GM23338 (cell line): ENCODE measurements around the gene NDRG3. TPM values are rescaled to one million over a fixed set of nuclear protein-coding genes. Genes with fewer than 3 reads are reported as not detected.

Experiments used
- ATAC-seq: fragments of 200-7000 bp; cut with Tn5 transposase; 3 replicates; pipeline ENCODE4 v1.9.1; 2020
- DNase-seq: peaks from one replicate; pipeline ENCODE4 v3.0.0-alpha.2; 2015; ENCODE audit warnings: low spot score
- H2AFZ ChIP-seq: fragments of 200-600 bp; sonication (generic); 2 replicates; pipeline ENCODE4 v1.8.0; 2016; ENCODE audit warnings: antibody characterized with exemption, mild to moderate bottlenecking, moderate library complexity
- H3F3A ChIP-seq: fragments of 200-600 bp; sonication (generic); replicated peaks from 2 replicates; pipeline ENCODE4 v1.8.0; 2017; ENCODE audit warnings: antibody characterized with exemption, mixed run types, low read depth
- H3K27ac ChIP-seq: fragments of 200-600 bp; sonication (generic); 2 replicates; pipeline ENCODE4 v1.6.1; 2016; ENCODE audit warnings: low read depth
- H3K27me3 ChIP-seq: fragments of 200-600 bp; sonication (generic); 2 replicates; pipeline ENCODE4 v1.8.0; 2016; ENCODE audit warnings: mild to moderate bottlenecking, mixed run types, moderate library complexity; ENCODE audit not compliant: insufficient read depth
- H3K36me3 ChIP-seq: fragments of 200-600 bp; sonication (generic); 2 replicates; pipeline ENCODE4 v1.8.0; 2016; ENCODE audit warnings: mild to moderate bottlenecking; ENCODE audit not compliant: insufficient read depth
- H3K4me1 ChIP-seq: fragments of 200-600 bp; sonication (generic); 2 replicates; pipeline ENCODE4 v1.8.0; 2016; ENCODE audit warnings: mild to moderate bottlenecking, moderate library complexity; ENCODE audit not compliant: insufficient read depth
- H3K4me2 ChIP-seq: fragments of 200-600 bp; sonication (generic); 2 replicates; pipeline ENCODE4 v1.7.1; 2017; ENCODE audit warnings: mixed run types
- H3K4me3 ChIP-seq: fragments of 200-600 bp; sonication (generic); 2 replicates; pipeline ENCODE4 v1.6.1; 2016; ENCODE audit warnings: mixed run types
- H3K79me2 ChIP-seq: fragments of 200-600 bp; sonication (generic); replicated peaks from 2 replicates; pipeline ENCODE4 v1.8.0; 2017; ENCODE audit warnings: mild to moderate bottlenecking; ENCODE audit not compliant: insufficient read depth
- H3K9me2 ChIP-seq: fragments of 200-600 bp; sonication (generic); 2 replicates; pipeline ENCODE4 v1.8.0; 2017; ENCODE audit not compliant: insufficient read depth
- H4K20me1 ChIP-seq: fragments of 200-600 bp; sonication (generic); replicated peaks from 2 replicates; pipeline ENCODE4 v1.8.0; 2017; ENCODE audit warnings: mild to moderate bottlenecking; ENCODE audit not compliant: insufficient read depth
- H3K27ac Mint-ChIP-seq: 2 replicates; pipeline ENCODE4 v1.8.0; 2020; ENCODE audit warnings: inconsistent platforms, mild to moderate bottlenecking, moderate library complexity, mixed read lengths
- H3K27me3 Mint-ChIP-seq: 3 replicates; pipeline ENCODE4 v1.8.0; 2022; ENCODE audit warnings: low read depth, mild to moderate bottlenecking, moderate library complexity, mixed read lengths, inconsistent platforms; ENCODE audit not compliant: insufficient read depth, poor library complexity
- H3K36me3 Mint-ChIP-seq: 3 replicates; pipeline ENCODE4 v1.8.0; 2021; ENCODE audit warnings: low read depth, mild to moderate bottlenecking, inconsistent platforms, moderate library complexity, mixed read lengths
- H3K4me1 Mint-ChIP-seq: 3 replicates; pipeline ENCODE4 v1.8.0; 2020; ENCODE audit warnings: mild to moderate bottlenecking, inconsistent platforms, mixed read lengths
- H3K4me3 Mint-ChIP-seq: 3 replicates; pipeline ENCODE4 v1.8.0; 2021; ENCODE audit warnings: moderate library complexity, mild to moderate bottlenecking, inconsistent platforms, mixed read lengths
- H3K9me3 Mint-ChIP-seq: 3 replicates; pipeline ENCODE4 v1.8.0; 2020; ENCODE audit warnings: moderate library complexity, mild to moderate bottlenecking, inconsistent platforms, mixed read lengths
- ETS1 ChIP-seq: IDR thresholded peaks from 2 replicates; pipeline ENCODE4 v1.6.1; 2016; ENCODE audit warnings: antibody characterized with exemption
- EZH2 ChIP-seq: fragments of 200-600 bp; sonication (generic); IDR thresholded peaks from one replicate; pipeline ENCODE4 v1.8.0; 2017; ENCODE audit warnings: antibody characterized with exemption, mild to moderate bottlenecking, low read depth; ENCODE audit not compliant: unreplicated experiment
- NANOG ChIP-seq: IDR thresholded peaks from 2 replicates; pipeline ENCODE4 v1.6.1; 2016; ENCODE audit warnings: antibody characterized with exemption, borderline replicate concordance
- POLR2AphosphoS5 ChIP-seq: IDR thresholded peaks from 2 replicates; pipeline ENCODE4 v1.6.1; 2016; ENCODE audit warnings: antibody characterized with exemption, low read depth
- REST ChIP-seq: IDR thresholded peaks from one replicate; pipeline ENCODE4 v1.6.1; 2018; ENCODE audit warnings: antibody characterized with exemption; ENCODE audit not compliant: unreplicated experiment
- STAT1 ChIP-seq: IDR thresholded peaks from one replicate; pipeline ENCODE4 v1.6.1; 2016; ENCODE audit warnings: antibody characterized with exemption; ENCODE audit not compliant: unreplicated experiment
- ZNF462 ChIP-seq: fragments of 250-450 bp; sonication (Bioruptor Pico); IDR thresholded peaks from 2 replicates; pipeline ENCODE4 v1.5.0; 2020; ENCODE audit warnings: mild to moderate bottlenecking, moderate library complexity
- polyA plus RNA-seq: library from polyadenylated mRNA; unstranded; fragments of >200 nt; fragmentation: Nextera tagmentation; extraction: Ambion mirVana; gene quantifications from 2 replicates; pipeline ENCODE4 v1.2.1, GENCODE V29; 2016
- total RNA-seq: library from RNA; depleted of rRNA; stranded (reverse); fragments of >200 nt; shearing (Covaris generic); gene quantifications from 2 replicates; pipeline ENCODE4 v1.2.3, GENCODE V29; 2014

The NDRG3 gene
- total and polyA plus RNA-seq, 2 experiments from 2014 or later: 18.6 to 24.0 TPM

DNA sequence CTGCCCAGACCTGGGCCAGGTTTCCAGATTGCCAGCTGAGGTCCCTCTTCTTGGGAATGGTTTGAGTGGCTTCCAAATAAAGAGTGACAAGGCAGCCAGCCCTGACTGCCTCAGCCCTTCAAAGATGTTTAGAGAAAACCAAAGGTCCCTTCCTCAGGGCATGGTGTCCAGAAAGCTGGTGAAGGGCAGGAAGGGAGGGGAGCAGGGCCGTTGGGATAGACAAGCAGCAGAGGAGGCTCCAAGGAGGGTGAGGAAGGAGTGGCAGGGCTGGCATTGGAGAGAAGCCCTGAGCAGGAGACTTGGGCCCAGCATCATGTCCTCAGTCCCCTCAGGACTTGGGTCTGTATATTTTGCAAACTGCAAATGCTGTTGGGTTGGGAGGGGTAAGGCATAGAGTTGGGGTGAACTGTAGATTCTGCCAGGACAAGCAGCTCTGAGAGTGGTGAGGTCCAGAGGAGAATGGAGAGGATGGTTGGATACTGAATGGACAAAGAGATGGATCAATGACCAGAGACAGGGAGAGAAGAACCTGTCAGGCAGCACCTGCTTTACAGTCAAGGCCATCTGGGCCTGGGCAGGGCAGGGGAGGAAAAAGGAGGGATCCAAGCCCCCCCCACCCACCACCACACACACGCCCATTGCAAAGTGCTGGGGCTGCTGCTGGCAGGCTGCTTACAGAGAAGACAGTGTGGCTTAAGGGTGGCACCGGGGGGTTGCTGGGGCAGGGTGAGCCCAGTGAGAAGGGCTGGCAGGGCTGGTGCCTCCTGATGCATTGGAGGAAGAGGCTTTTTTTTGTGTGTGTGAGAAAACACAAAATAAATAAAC lies 33.2 kb upstream of the NDRG3 start:
- Histone ChIP-seq H3K27me3 (no peaks in the 10 kb centered on the region), H3K27ac (no peak overlapping the region), H3K4me1 (no peaks in the 10 kb centered on the region), H3K4me2 (no peak overlapping the region), H3K4me3 (no peak overlapping the region), H3K36me3 (no peaks in the 10 kb centered on the region), H3K9me2 (no peaks in the 10 kb centered on the region), H3K79me2 (no peaks in the 10 kb centered on the region), H2AFZ (no peak overlapping the region), H4K20me1 (no peaks in the 10 kb centered on the region; the same call in 1 of the 2 replicates), H3F3A (peaks cover 7% of the 10 kb centered on the region; the same call in 1 of the 2 replicates)
- H3K4me1 Mint-ChIP-seq: peaks cover 28% of the 10 kb centered on the region
- DNase-seq (no peak), ATAC-seq (peak; percentile 13)
- TF ChIP-seq ETS1 (no peak), STAT1 (no peak), REST (no peak), POLR2AphosphoS5 (no peak), NANOG (no peak), ZNF462 (CRISPR knock-in tag) (no peak), EZH2 (no peak)
- peaks cover 24% of the 10 kb centered on the region for H3K27me3 Mint-ChIP-seq
- no peak overlapping the region; the same call in 1 of the 2 replicates for H3K27ac Mint-ChIP-seq
- H3K36me3 Mint-ChIP-seq: peaks cover 11% of the 10 kb centered on the region; the same call in 1 of the 3 replicates
- no peak overlapping the region for H3K4me3 Mint-ChIP-seq
- no peaks in the 10 kb centered on the region; the same call in 2 of the 3 replicates for H3K9me3 Mint-ChIP-seq
